HEK293 (cell line): ENCODE measurements around the gene ANO9.

Source experiments
- CTCF ChIA-PET: fragments of 350-600 bp; formaldehyde crosslinking; extraction: SDS; loops from one replicate; lab custom pipeline; 2021; ENCODE audit warnings: antibody characterized with exemption; lab: Yijun Ruan, JAX
- POLR2A ChIA-PET: fragments of 300-600 bp; formaldehyde crosslinking; extraction: SDS; loops from one replicate; lab custom pipeline; 2020; ENCODE audit warnings: antibody characterized with exemption, inconsistent platforms; lab: Yijun Ruan, JAX
- H3K27ac ChIP-seq: fragments of 200-500 bp; sonication (Bioruptor generic); 2 replicates; pipeline ENCODE4 v1.5.1; 2014; ENCODE audit warnings: low read depth, low read length, control low read depth, inconsistent platforms; ENCODE audit errors: extremely low read depth
- H3K36me3 ChIP-seq, 2 experiments: fragments of 200-500 bp in 1 of 2; sonication (Bioruptor generic) in 1 of 2; 1 replicate in 1 of 2; 2 replicates in 1 of 2; pipeline ENCODE4 v1.5.1; 2014 to 2017; ENCODE audit warnings: inconsistent platforms in 2 of 2, low read length in 2 of 2; ENCODE audit not compliant: control insufficient read depth in 2 of 2, insufficient read depth in 1 of 2
- H3K4me1 ChIP-seq: fragments of 200-500 bp; sonication (Bioruptor generic); 2 replicates; pipeline ENCODE4 v1.5.1; 2014; ENCODE audit warnings: mild to moderate bottlenecking, low read length, inconsistent platforms; ENCODE audit not compliant: control insufficient read depth, insufficient read depth
- H3K4me3 ChIP-seq: 2 replicates; pipeline ENCODE4 v1.5.1; 2011; ENCODE audit warnings: low read depth, mild to moderate bottlenecking, control low read depth, low read length, moderate library complexity
- H3K9me3 ChIP-seq: fragments of 200-500 bp; sonication (Bioruptor generic); 2 replicates; pipeline ENCODE4 v1.5.1; 2014; ENCODE audit warnings: low read depth, low read length, inconsistent platforms; ENCODE audit not compliant: control insufficient read depth, insufficient read depth
- EGR2 ChIP-seq: fragments of 450-650 bp; formaldehyde crosslinking; IDR thresholded peaks from 2 replicates; pipeline ENCODE4 v1.5.1; 2016; ENCODE audit warnings: low read depth, missing biosample characterization, missing genetic modification characterization
- ELK4 ChIP-seq: IDR thresholded peaks from 2 replicates; pipeline ENCODE4 v1.6.1; 2011; ENCODE audit warnings: mild to moderate bottlenecking, low read depth, low read length, borderline replicate concordance
- KLF1 ChIP-seq: fragments of 450-650 bp; formaldehyde crosslinking; IDR thresholded peaks from 2 replicates; pipeline ENCODE4 v1.5.1; 2016; ENCODE audit warnings: missing biosample characterization, missing genetic modification characterization
- PRDM1 ChIP-seq: fragments of 450-650 bp; formaldehyde crosslinking; IDR thresholded peaks from 2 replicates; pipeline ENCODE4; 2016; ENCODE audit warnings: missing biosample characterization, missing genetic modification characterization
- ZBTB21 ChIP-seq: fragments of 450-650 bp; formaldehyde crosslinking; IDR thresholded peaks from 2 replicates; pipeline ENCODE4 v1.5.1; 2017; ENCODE audit warnings: missing biosample characterization, missing genetic modification characterization
- ZNF133 ChIP-seq: fragments of 450-650 bp; formaldehyde crosslinking; IDR thresholded peaks from 2 replicates; pipeline ENCODE4 v1.5.1; 2016; ENCODE audit warnings: missing biosample characterization, missing genetic modification characterization
- ZNF140 ChIP-seq: fragments of 450-650 bp; formaldehyde crosslinking; IDR thresholded peaks from 2 replicates; pipeline ENCODE4 v1.5.1; 2016; ENCODE audit warnings: missing biosample characterization, missing genetic modification characterization
- ZNF239 ChIP-seq: fragments of 450-650 bp; formaldehyde crosslinking; IDR thresholded peaks from 2 replicates; pipeline ENCODE4 v1.5.1; 2016; ENCODE audit warnings: missing biosample characterization, missing genetic modification characterization
- ZNF394 ChIP-seq: fragments of 450-650 bp; formaldehyde crosslinking; IDR thresholded peaks from 2 replicates; pipeline ENCODE4 v1.5.1; 2016; ENCODE audit warnings: missing biosample characterization, missing genetic modification characterization, mild to moderate bottlenecking, moderate library complexity, borderline replicate concordance
- ZNF433 ChIP-seq: fragments of 450-650 bp; formaldehyde crosslinking; IDR thresholded peaks from 2 replicates; pipeline ENCODE4 v1.5.1; 2016; ENCODE audit warnings: missing biosample characterization, missing genetic modification characterization, low read depth
- ZNF544 ChIP-seq: fragments of 450-650 bp; formaldehyde crosslinking; IDR thresholded peaks from 2 replicates; pipeline ENCODE4 v1.5.0; 2017; ENCODE audit warnings: missing biosample characterization, missing genetic modification characterization
- ZNF560 ChIP-seq: fragments of 450-650 bp; formaldehyde crosslinking; IDR thresholded peaks from 2 replicates; pipeline ENCODE4 v1.5.1; 2017; ENCODE audit warnings: missing biosample characterization, missing genetic modification characterization, borderline replicate concordance
- ZNF600 ChIP-seq: fragments of 450-650 bp; formaldehyde crosslinking; IDR thresholded peaks from 2 replicates; pipeline ENCODE4 v1.5.1; 2016; ENCODE audit warnings: missing biosample characterization, missing genetic modification characterization
- ZNF624 ChIP-seq: fragments of 450-650 bp; formaldehyde crosslinking; IDR thresholded peaks from 2 replicates; pipeline ENCODE4 v1.5.1; 2017; ENCODE audit warnings: missing biosample characterization, missing genetic modification characterization
- ZNF660 ChIP-seq: fragments of 450-650 bp; IDR thresholded peaks from 2 replicates; pipeline ENCODE4 v1.5.1; 2018; ENCODE audit warnings: missing biosample characterization, mild to moderate bottlenecking, missing genetic modification characterization
- ZNF664 ChIP-seq: fragments of 450-650 bp; formaldehyde crosslinking; IDR thresholded peaks from 2 replicates; pipeline ENCODE4 v1.5.1; 2016; ENCODE audit warnings: missing biosample characterization, missing genetic modification characterization
- ZNF701 ChIP-seq: fragments of 450-650 bp; formaldehyde crosslinking; IDR thresholded peaks from 2 replicates; pipeline ENCODE4 v1.5.1; 2016; ENCODE audit warnings: missing biosample characterization, missing genetic modification characterization
- ZNF747 ChIP-seq: fragments of 450-650 bp; formaldehyde crosslinking; IDR thresholded peaks from 2 replicates; pipeline ENCODE4 v1.5.1; 2016; ENCODE audit warnings: missing biosample characterization, missing genetic modification characterization
- TF ChIP-seq, protein P1 (sequence below): fragments of 450-650 bp; formaldehyde crosslinking; IDR thresholded peaks from 2 replicates; pipeline ENCODE4 v1.5.1; 2016; ENCODE audit warnings: missing biosample characterization, missing genetic modification characterization, borderline replicate concordance

The ANO9 gene

DNA sequence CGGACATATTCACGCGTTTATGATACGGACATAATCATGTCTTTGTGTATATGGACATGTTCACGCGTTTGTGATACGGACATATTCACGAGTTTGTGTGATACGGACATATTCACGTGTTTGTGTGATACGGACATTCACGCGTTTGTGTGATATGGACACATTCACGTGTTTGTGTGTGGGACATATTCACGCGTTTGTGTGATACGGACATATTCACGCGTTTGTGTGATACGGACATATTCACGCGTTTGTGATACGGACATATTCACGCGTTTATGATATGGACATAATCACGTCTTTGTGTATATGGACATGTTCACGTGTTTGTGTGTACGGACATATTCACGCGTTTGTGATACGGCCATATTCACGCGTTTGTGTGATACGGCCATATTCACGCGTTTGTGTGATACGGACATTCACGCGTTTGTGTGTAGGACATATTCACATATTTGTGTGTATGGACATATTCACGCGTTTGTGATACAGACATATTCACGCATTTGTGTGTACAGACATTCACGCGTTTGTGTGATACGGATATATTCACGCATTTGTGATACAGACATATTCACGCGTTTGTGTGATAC is 33.2 kb upstream of the ANO9 start:
- CTCF ChIA-PET, result no interaction called here
- peaks cover 0 to 33% of the 10 kb centered on the region in 2 experiments; a peak in 1 of 3 replicates for H3K36me3 ChIP-seq
- H3K4me3 ChIP-seq, result no peak overlapping the region
- TF ChIP-seq ZNF600 (tag by site-specific recombination) (peak; percentile 89), KLF1 (tag by site-specific recombination) (no peak)
- TF ChIP-seq, all 188 proteins: peak for 1
- no peak overlapping the region for H3K27ac ChIP-seq
- no peaks in the 10 kb centered on the region for H3K4me1 ChIP-seq
- no peaks in the 10 kb centered on the region for H3K9me3 ChIP-seq
- POLR2A ChIA-PET, result interaction anchor here (0.9 kb wide), 1 partner anchor 31 kb away, joined by 4 read pairs; no protein-coding TSS in a partner anchor

GRCh38 chr11:473962-474785 is 32.4 kb upstream of the ANO9 start:
- ChIA-PET CTCF (no interaction called here), POLR2A (interaction anchor here (0.9 kb wide), 1 partner anchor 32 kb away, joined by 4 read pairs; no protein-coding TSS in a partner anchor)
- H3K36me3 ChIP-seq, result peaks cover 0 to 24% of the 10 kb centered on the region in 2 experiments; a peak in 1 of 3 replicates
- peaks cover 3% of the 10 kb centered on the region; the same call in 1 of the 2 replicates for H3K4me1 ChIP-seq
- H3K27ac ChIP-seq, result no peak overlapping the region
- no peaks in the 10 kb centered on the region for H3K9me3 ChIP-seq
- TF ChIP-seq EGR2 (tag by site-specific recombination), result 0 out of 2 replicates have a peak, but pooled peaks have one; percentile 7
- TF ChIP-seq ZNF701, result no peak
- no peak for TF ChIP-seq ZNF140
- TF ChIP-seq ZNF624 (tag by site-specific recombination), result no peak
- TF ChIP-seq ZNF394 (tag by site-specific recombination), result no peak
- H3K4me3 ChIP-seq, result no peak overlapping the region

DNA sequence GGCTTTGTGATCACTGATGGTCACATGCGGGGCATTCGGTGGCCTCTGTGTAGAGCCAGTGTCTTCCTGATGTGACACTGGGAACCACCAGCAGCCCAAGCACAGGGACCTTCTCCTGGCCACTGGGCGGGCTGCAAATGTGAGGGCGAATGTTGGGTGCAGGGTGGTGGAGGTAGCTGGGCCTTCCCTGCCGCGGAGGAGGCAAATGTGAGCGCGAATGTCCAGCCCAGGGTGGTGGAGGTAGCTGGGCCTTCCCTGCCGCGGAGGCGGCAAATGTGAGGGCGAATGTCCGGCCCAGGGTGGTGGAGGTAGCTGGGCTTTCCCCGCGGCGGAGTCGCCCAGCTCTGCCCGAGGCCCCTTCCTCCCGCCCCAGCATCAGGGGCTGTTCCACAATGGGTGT is 31.6 kb upstream of the ANO9 start:
- ChIA-PET CTCF (interaction anchor here (0.7 kb wide), 1 partner anchor 69 kb away, joined by 3 read pairs; no protein-coding TSS in a partner anchor), POLR2A (interaction anchor here (0.8 kb wide), 1 partner anchor 33 kb away, joined by 4 read pairs; the partner anchor contains the start of gene RNH1)
- H3K36me3 ChIP-seq, result peaks cover 0 to 20% of the 10 kb centered on the region in 2 experiments; a peak in 1 of 3 replicates
- H3K4me3 ChIP-seq, result no peak overlapping the region
- no peaks in the 10 kb centered on the region for H3K9me3 ChIP-seq
- H3K27ac ChIP-seq, result no peak overlapping the region
- H3K4me1 ChIP-seq, result peaks cover 3% of the 10 kb centered on the region; the same call in 1 of the 2 replicates
- no peak for TF ChIP-seq ZBTB21 (tag by site-specific recombination)
- no peak for TF ChIP-seq ZNF660 (tag by site-specific recombination)
- TF ChIP-seq KLF1 (tag by site-specific recombination), result no peak
- TF ChIP-seq ZNF701, result no peak
- no peak for TF ChIP-seq ZNF664 (tag by site-specific recombination)
- no peak for TF ChIP-seq ZNF433 (tag by site-specific recombination)
- TF ChIP-seq ZNF133 (tag by site-specific recombination), result no peak
- no peak for TF ChIP-seq ZNF544 (tag by site-specific recombination)
- no peak for TF ChIP-seq PRDM1 (tag by site-specific recombination)
- TF ChIP-seq, protein P1, sequence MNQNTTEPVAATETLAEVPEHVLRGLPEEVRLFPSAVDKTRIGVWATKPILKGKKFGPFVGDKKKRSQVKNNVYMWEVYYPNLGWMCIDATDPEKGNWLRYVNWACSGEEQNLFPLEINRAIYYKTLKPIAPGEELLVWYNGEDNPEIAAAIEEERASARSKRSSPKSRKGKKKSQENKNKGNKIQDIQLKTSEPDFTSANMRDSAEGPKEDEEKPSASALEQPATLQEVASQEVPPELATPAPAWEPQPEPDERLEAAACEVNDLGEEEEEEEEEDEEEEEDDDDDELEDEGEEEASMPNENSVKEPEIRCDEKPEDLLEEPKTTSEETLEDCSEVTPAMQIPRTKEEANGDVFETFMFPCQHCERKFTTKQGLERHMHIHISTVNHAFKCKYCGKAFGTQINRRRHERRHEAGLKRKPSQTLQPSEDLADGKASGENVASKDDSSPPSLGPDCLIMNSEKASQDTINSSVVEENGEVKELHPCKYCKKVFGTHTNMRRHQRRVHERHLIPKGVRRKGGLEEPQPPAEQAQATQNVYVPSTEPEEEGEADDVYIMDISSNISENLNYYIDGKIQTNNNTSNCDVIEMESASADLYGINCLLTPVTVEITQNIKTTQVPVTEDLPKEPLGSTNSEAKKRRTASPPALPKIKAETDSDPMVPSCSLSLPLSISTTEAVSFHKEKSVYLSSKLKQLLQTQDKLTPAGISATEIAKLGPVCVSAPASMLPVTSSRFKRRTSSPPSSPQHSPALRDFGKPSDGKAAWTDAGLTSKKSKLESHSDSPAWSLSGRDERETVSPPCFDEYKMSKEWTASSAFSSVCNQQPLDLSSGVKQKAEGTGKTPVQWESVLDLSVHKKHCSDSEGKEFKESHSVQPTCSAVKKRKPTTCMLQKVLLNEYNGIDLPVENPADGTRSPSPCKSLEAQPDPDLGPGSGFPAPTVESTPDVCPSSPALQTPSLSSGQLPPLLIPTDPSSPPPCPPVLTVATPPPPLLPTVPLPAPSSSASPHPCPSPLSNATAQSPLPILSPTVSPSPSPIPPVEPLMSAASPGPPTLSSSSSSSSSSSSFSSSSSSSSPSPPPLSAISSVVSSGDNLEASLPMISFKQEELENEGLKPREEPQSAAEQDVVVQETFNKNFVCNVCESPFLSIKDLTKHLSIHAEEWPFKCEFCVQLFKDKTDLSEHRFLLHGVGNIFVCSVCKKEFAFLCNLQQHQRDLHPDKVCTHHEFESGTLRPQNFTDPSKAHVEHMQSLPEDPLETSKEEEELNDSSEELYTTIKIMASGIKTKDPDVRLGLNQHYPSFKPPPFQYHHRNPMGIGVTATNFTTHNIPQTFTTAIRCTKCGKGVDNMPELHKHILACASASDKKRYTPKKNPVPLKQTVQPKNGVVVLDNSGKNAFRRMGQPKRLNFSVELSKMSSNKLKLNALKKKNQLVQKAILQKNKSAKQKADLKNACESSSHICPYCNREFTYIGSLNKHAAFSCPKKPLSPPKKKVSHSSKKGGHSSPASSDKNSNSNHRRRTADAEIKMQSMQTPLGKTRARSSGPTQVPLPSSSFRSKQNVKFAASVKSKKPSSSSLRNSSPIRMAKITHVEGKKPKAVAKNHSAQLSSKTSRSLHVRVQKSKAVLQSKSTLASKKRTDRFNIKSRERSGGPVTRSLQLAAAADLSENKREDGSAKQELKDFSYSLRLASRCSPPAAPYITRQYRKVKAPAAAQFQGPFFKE (tag by site-specific recombination), result no peak
- TF ChIP-seq ZNF747 (tag by site-specific recombination), result no peak
- no peak for TF ChIP-seq ZNF560 (tag by site-specific recombination)
- TF ChIP-seq ZNF239, result no peak
- no peak for TF ChIP-seq ELK4
- TF ChIP-seq, all 188 proteins: peak for 0
